GM18951 (cell line): ENCODE results near the gene DDN.

Experiments
- POLR2A ChIP-seq: IDR thresholded peaks from 4 replicates; pipeline ENCODE4 v1.6.1; 2011; ENCODE audit warnings: mild to moderate bottlenecking; ENCODE audit not compliant: insufficient read length, insufficient read depth; ENCODE audit errors: extremely low read depth
- in situ Hi-C: fragments of 300-500 bp; cut with MboI; formaldehyde crosslinking; loops from one replicate; pipeline ENCODE4 v1.12.0; 2022; ENCODE audit warnings: low sequenced_read_pairs, mixed read lengths, inconsistent platforms; ENCODE audit not compliant: unreplicated experiment

DDN gene

GRCh38 chr12:49037947-49038237 lies 38.7 kb upstream of the DDN start:
- in situ Hi-C loops: no loop called here
- TF ChIP-seq POLR2A: no peak

GRCh38 chr12:49037111-49037946 lies 38.2 kb upstream of the DDN start:
- in situ Hi-C loops: no loop called here
- no peak for TF ChIP-seq POLR2A

GRCh38 chr12:49036029-49036428 lies 36.9 kb upstream of the DDN start:
- TF ChIP-seq POLR2A: no peak

GRCh38 chr12:49034286-49034622 lies 35.1 kb upstream of the DDN start:
- in situ Hi-C loops: no loop called here
- no peak for TF ChIP-seq POLR2A

More at GRCh38 chr12:49036029-49036428, 36.9 kb upstream of the DDN start:
- in situ Hi-C loops: no loop called here

- TF ChIP-seq POLR2A: no peak
- in situ Hi-C loops: no loop called here
These were observed 34.6 kb upstream of the DDN start for GRCh38 chr12:49033611-49034285.

GRCh38 chr12:49032679-49033447 lies 33.7 kb upstream of the DDN start:
- no peak for TF ChIP-seq POLR2A
- in situ Hi-C loops: no loop called here

GRCh38 chr12:49032276-49032675 lies 33.1 kb upstream of the DDN start:
- TF ChIP-seq POLR2A: no peak
- in situ Hi-C loops: no loop called here

- no peak for TF ChIP-seq POLR2A
- in situ Hi-C loops: no loop called here
These were observed 32.5 kb upstream of the DDN start for GRCh38 chr12:49031573-49032161.

- in situ Hi-C loops: no loop called here
- no peak for TF ChIP-seq POLR2A
These were observed 31.8 kb upstream of the DDN start for GRCh38 chr12:49030714-49031572.

- TF ChIP-seq POLR2A: no peak
These were observed 30.9 kb upstream of the DDN start for GRCh38 chr12:49030119-49030518.

GRCh38 chr12:49028666-49029275 lies 29.6 kb upstream of the DDN start:
- TF ChIP-seq POLR2A: no peak

More at GRCh38 chr12:49030119-49030518, 30.9 kb upstream of the DDN start:
- in situ Hi-C loops: no loop called here

More at GRCh38 chr12:49028666-49029275, 29.6 kb upstream of the DDN start:
- in situ Hi-C loops: no loop called here
